GM21737 (cell line): ENCODE results near the gene GPR42.
A peak's percentile ranks its signal among the peaks of the same experiment; 100 is the strongest.

Experiments
- ATAC-seq: cut with Tn5 transposase; IDR thresholded peaks from one replicate; pipeline ENCODE4 v1.9.1; 2021; ENCODE audit warnings: mild to moderate bottlenecking, moderate library complexity; ENCODE audit not compliant: unreplicated experiment

Gene GPR42, protein sequence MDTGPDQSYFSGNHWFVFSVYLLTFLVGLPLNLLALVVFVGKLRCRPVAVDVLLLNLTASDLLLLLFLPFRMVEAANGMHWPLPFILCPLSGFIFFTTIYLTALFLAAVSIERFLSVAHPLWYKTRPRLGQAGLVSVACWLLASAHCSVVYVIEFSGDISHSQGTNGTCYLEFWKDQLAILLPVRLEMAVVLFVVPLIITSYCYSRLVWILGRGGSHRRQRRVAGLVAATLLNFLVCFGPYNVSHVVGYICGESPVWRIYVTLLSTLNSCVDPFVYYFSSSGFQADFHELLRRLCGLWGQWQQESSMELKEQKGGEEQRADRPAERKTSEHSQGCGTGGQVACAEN

DNA sequence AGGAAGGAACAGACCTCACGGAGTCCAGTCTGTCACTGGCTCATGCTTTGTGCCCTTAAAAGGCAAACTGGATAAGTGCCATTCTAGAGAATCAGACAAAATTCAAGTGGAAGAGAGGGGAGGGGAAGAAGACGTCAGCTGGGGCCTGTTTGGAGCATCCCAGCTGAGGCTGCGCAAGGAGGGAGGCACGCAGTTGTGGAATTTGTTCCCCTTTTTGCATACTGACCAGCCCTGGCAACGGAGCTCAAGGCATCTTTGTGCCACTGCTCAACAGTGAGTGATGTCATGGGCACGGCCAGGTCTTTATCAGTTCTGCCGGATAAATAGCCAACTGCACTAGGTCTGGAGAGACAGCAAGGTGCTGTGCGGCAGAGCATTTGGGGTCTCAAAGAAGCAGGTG is at the start of gene GPR42:
GPR42 (plus strand) TSS at position 347 of the 400 bp plus-strand sequence. CDS start 292 bp downstream, outside the sequence.
- ATAC-seq: no peak

DNA sequence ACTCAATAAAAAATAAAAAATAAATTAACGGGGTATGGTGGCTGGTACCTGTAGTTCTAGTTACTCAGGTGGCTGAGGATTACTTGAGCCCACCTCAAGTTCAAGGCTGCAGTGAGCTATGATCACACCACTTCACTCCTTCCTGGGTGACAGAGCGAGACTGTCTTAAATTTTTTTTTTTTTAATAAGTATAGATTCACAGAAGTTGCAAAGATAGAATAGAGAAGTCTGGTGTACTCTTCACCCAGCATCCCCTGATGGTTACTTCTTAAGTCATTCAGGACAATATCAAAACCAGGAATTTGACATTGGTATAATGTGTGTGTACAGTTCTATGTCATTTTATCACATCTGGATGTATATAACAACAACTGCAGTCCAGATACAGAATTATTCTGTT is 49.6 kb upstream of the GPR42 start:
- ATAC-seq: no peak

DNA sequence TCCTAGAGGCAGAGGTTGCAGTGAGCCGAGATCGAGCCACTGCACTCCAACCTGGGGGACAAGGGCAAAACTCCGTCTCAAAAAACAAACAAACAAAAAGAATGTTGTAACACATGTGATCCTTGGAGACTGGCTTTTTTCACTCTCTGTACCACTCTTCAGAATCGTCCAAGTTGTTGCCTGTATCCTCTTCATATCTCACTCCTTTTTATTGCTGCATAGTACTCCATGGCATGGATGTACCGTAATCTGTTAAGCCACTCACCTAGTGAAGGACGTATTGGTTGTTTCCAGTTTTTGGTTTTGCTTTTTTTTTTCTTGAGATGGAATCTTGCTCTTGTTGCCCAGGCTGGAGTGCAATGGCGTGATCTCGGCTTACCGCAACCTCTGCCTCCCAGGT is 48.9 kb upstream of the GPR42 start:
- ATAC-seq: no peak

DNA sequence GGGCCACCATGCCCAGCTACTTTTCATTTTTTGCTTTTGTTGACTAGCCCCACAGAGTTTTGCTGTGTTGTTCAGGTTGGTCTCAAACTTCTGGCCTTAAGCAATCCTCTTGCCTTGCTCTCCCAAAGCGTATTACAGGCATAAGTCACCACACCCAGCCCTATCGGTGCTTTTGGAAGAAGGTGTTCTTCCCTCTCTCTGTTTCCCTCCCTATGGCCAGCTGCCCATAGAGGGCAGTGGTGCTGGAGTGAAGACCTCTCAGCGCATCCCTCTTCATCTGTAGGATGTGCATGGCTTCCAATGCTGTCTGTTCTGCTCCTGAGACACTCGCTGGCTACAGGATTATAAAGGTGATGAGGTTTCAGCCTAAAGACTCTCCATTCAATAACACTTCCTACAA is 43.2 kb upstream of the GPR42 start:
- ATAC-seq: no peak

DNA sequence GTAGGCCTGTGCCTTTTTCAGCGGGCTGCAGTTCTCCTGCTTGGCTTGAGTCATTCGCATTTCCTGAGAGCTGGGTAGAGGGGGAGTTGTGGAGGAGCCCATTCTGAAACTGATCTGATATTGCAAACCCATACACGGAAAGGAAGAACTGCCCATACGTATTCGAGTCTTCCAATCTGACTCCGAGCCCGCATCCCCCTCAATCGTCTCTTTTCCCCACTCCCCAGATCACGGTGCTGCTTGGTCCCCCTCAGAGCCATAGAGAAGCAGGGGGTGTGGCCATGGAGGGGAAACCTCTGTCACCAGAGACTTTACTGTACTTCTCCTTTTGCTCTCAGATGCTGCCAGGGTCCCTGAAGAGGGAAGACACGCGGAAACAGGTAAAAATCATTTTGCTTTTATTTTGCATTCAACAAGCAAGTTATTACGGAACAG is 42.0 kb upstream of the GPR42 start, which contains the start of gene CD22:
CD22 (plus strand) TSS at position 337 of the 435 bp plus-strand sequence. CDS start 2,854 bp downstream, outside the sequence.
- ATAC-seq: peak; percentile 36

DNA sequence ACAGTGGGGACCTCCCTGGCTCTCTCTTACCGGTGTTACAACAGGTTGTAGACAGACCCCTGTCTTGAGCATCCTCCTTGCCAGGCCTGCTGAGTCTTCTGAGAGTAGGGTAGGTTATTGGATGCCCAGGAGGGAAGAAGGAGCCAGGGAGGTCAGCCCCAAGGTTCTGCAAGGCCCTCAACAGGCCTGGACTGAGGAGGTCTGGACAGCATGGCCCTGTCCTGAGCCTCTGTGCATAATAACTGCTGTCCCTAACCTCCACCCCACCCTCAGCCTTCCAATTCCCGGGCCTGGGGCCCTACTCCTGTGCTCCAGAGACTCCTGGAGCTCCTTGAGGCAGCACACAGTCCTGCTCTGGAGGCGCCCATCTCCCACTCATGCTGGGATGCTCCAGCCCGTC is 41.5 kb upstream of the GPR42 start:
- ATAC-seq: peak; percentile 4

DNA sequence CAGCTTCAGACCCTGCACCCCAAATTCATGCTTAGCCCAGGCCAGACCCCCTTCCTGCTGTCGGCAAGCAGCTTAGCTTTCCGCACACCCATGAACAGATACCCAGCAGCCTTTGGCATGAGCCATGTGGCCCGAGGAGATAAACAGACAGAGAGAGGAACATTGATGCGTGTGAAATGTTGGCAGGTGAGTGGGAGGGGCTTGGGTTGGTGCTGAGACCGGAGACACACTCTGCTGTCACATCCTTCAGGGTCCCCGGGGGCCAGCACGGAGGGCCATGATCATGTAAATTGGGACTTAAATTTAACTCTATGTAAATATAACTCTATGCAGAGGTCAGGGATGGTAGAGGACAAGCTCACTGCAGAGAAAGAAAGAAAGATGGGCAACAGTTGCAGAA is 40.4 kb upstream of the GPR42 start:
- ATAC-seq: peak; percentile 46

DNA sequence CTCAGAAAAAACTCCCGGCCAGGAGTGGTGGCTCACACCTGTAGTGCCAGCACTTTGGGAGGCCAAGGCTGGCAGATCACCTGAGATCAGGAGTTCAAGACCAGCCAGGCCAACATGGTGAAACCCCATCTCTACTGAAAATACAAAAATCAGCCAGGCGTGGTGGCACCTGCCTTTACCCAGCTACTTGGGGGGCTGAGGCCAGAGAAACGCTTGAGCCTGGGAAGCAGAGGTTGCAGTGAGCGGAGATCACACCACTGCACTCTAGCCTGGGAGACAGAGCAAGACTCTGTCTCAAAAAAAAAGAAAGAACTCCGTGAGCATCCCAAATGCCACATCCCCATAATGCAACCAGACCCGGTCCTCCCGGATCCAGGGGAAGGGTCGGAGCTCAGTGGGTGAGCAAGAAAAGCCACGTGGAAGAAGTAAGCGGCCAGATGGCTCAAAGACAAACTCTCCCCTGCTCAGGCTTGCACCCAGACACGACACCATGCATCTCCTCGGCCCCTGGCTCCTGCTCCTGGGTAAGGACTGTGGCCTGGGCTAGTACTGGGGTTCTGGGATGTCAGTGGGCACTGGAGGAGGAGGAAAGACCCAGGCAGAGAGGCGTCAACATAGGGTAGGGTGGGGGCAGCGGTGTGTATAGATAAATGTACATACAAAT is 39.2 kb upstream of the GPR42 start:
- no peak for ATAC-seq

DNA sequence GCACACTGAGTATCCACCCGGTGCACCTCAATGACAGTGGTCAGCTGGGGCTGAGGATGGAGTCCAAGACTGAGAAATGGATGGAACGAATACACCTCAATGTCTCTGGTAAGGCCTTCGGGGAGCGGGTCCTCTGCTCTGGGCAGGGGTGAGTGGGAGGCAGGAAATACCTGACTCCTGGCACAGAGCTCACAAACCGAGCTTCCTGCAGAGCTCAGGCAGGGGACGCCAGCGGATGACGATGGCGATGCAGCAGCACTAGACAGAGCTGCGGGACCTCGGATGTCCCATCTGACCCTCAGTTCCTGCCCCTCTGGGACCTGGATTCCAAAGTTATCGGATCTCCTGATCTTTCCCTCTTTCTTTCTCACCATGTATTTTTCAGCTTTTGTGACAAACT is 38.1 kb upstream of the GPR42 start:
- ATAC-seq: no peak

DNA sequence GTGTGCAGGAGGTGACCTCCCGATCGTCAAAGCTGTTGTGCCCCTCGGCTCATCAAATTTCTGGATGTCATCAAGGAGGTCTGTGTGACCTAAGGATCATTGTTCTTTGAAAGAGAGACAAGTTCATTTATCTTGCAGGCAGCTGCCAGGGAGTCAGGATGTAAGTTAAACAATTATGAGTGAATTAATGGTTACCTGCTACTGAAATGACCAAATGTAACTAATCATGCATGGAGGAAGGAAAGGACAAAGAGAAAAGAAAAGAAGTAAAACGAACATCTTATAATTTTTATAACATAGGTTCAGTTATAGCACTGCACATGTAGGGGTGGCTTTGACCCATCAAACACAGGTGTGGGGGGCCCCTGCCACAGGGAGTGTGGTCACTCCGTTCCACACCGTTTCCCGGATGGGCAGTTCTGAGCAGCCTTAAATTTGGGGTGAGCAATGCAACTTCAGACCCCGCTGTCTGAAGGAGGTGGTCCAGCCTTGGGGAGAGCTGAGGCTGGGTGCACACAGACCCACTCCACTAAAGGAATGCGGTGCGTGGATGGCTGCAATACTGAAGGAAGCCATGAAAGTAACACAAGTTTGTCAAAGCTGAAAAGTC is 36.6 kb upstream of the GPR42 start:
- no peak for ATAC-seq

DNA sequence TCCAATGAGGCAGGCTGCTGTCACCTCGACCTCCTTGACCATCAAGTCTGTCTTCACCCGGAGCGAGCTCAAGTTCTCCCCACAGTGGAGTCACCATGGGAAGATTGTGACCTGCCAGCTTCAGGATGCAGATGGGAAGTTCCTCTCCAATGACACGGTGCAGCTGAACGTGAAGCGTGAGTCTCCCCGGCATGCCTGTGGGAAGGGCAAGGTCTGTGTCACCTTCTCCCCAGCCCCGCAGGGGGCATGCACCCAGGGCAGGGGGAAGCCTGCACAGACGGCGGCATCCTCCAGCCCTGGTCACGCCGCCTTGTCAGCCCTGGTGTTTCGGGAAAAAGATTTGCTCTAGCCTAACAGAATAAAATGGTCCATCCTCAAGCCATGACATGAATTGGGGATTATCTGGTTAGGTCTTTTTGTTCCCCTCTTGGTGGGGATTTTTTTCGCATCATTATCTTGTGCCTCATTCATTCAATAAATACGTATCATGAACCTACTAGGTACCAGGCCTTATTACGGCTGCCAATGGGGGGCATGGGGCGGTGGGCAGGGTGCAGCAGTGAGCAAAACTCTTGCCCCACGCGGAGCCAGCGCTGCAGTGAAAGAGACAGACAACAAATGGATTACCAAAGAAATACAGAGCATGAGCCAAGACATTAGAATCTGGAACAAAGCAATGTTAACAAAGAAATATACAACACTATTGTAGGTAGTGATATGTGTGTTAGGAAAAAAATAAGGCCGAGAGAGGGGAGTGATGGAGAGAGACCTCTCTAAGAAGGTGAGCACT is 34.5 kb upstream of the GPR42 start:
- ATAC-seq: no peak

DNA sequence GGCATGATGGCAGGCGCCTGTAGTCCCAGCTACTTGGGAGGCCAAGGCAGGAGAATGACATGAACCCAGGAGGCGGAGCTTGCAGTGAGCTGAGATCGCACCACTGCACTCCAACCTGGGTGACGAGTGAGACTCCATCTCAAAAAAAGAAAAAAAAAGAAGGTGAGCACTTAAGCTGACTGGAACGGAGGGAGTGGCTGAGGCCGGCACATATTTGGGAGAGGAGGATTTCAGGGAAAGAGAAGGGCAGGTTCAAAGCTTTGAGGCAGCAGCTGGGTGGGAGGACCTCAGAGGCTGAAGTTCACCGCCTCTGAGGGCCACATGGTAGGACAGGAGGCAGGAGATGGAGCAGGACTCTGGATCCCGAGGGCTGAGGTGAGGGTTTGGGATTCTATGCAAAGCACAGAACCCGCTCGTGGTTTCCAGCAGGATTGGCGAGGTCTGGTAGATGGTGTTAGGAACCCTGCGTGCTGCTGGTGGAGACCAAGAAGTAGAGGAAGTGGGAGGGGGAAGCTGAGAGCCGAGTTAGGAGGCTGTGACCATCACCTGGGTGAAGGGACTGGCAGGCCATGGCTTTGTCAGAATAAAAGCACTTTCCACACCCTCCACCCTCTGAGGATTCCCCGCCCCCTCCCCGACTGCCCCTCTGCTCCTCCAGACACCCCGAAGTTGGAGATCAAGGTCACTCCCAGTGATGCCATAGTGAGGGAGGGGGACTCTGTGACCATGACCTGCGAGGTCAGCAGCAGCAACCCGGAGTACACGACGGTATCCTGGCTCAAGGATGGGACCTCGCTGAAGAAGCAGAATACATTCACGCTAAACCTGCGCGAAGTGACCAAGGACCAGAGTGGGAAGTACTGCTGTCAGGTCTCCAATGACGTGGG is 33.5 kb upstream of the GPR42 start:
- no peak for ATAC-seq

DNA sequence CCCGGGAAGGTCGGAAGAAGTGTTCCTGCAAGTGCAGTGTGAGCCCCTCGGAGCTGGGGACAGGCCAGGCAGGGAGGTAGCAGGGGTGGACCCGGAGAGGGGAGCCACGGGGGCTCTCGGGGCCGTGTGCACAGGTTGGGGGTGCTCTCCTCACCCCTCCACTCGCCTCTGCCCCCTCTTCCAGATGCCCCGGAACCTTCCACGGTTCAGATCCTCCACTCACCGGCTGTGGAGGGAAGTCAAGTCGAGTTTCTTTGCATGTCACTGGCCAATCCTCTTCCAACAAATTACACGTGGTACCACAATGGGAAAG is 32.9 kb upstream of the GPR42 start:
- ATAC-seq: no peak

DNA sequence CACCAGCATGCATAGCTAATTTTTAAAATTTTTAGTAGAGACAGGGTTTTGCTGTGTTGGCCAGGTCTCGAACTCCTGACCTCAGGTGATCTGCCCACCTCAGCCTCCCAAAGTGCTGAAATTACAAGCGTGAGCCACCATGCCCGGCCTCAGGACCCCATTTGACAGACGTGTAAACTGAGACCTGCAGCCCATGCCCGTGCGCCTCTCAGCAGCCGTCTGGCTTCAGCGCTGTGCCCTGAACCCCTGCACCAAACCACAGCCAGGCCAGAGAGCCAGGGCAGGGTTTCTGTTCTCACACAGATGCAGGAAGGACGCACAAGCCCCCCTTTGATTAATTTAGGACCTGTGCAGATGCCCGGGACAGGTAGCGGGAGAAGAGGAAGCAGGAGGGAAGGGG is 30.4 kb upstream of the GPR42 start:
- ATAC-seq: no peak

DNA sequence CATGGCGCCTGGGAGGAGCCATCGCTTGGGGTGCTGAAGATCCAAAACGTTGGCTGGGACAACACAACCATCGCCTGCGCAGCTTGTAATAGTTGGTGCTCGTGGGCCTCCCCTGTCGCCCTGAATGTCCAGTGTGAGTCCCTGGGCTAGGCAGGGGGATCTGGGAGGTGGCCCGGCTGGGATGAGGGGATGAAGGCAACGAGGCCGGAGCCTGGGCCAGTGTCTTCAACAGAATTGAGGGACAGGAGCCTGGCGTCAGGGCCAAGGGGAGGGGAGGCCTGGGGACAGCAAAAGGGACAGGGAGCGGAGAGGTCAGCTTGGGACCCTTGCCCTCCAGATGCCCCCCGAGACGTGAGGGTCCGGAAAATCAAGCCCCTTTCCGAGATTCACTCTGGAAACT is 29.9 kb upstream of the GPR42 start:
- no peak for ATAC-seq

DNA sequence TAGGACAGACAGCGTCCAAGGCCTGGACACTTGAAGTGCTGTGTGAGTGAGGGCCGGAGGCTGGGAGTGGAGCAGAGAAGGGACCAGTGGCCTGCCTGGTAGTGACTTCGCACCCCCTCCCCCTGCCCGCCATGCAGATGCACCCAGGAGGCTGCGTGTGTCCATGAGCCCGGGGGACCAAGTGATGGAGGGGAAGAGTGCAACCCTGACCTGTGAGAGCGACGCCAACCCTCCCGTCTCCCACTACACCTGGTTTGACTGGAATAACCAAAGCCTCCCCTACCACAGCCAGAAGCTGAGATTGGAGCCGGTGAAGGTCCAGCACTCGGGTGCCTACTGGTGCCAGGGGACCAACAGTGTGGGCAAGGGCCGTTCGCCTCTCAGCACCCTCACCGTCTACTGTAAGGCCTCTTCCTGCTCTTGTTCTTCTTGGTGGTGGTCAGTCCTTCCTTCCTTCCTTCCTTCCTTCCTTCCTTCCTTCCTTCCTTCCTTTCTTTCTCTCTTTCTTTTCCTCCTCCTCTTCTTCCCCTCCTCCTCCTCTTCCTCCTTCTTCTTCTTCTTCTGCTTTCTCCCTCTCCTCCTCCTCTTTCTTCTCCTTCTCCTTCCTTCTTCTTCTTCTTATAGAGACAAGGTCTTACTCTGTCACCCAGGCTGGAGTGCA is 29.2 kb upstream of the GPR42 start:
- no peak for ATAC-seq

DNA sequence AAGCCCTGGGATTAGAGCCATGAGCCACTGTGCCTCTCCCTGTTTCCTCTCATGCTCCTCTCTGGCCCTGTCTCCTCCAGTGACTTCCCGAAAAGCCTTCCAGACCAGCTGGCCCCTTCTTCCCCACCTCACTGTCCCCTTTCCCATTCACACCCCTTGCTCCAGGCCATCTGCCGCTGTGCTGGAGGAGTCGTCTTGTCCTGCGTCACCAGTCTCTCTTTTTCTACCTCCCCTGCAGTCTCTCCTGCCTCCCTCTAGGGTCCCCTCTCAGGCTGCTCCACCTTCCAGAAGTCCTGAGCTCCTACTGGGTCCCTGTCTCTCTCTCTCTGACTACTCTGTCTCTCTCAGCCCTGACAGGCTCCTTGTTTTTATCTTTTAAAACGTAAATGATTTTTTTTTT is 28.4 kb upstream of the GPR42 start:
- ATAC-seq: no peak

DNA sequence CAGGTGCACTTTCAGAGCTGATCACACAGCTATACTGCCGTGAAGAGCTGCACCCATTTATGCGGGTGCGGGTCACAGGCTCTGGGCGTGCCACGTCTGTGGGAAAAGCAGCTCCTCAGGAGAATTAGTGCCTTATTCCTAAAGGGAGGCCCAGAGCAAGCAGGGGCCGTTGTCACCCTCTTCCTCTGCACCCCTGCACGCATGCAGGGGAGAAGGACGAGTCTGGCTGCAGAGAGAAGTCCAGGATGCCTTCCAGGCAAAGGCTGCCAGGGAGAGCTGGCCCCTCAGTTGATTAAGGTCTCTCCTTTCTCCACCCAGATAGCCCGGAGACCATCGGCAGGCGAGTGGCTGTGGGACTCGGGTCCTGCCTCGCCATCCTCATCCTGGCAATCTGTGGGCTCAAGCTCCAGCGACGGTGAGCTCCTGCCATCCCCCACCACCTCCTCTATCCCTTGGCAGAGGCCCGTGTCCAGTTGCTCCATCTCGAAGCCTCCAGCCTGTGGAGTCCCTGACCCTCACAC is 26.3 kb upstream of the GPR42 start:
- ATAC-seq: no peak

DNA sequence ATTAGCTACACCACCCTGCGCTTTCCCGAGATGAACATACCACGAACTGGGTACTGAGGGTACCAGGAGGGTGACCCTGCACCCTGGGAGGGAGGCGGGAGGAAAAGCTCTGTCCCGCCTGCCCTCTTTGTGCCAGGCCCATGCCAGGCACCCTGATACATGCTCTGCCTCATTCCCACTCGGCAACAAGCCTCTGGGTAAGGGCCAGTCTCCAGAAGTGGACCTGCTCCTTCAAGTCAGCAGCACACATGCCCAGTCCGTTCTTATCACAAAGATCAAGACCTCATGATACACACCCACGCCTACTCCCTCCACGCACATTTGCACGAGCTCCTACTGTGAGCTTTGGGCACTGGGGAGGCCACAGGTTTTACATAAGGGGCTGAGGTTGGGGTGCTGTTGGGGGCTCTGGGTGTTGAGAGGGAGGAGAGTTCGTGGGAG is 25.2 kb upstream of the GPR42 start:
- ATAC-seq: no peak
